H1 (cell line): ENCODE results near the gene ZNF541.

ENCODE experiments used
- CTCF ChIP-seq, 3 experiments: IDR thresholded peaks; 1 replicate in 2 of 3; 2 replicates in 1 of 3; pipeline versions ENCODE4 v1.5.1 to v1.6.1; 2011; ENCODE audit warnings: low read length in 3 of 3, mild to moderate bottlenecking in 3 of 3, inconsistent platforms in 2 of 3, low read depth in 1 of 3, moderate library complexity in 1 of 3; ENCODE audit not compliant: insufficient read depth in 1 of 3; ENCODE audit errors: control extremely low read depth in 1 of 3
- GABPA ChIP-seq: IDR thresholded peaks from 2 replicates; pipeline ENCODE4 v1.6.1; 2011; ENCODE audit warnings: mild to moderate bottlenecking, low read length, moderate library complexity, borderline replicate concordance; ENCODE audit not compliant: insufficient read depth
- POLR2AphosphoS5 ChIP-seq: IDR thresholded peaks from 2 replicates; pipeline ENCODE4 v1.6.1; 2011; ENCODE audit warnings: low read depth, low read length
- TEAD4 ChIP-seq: IDR thresholded peaks from 2 replicates; pipeline ENCODE4 v1.6.1; 2012; ENCODE audit warnings: low read depth, low read length, inconsistent platforms, mixed read lengths
- YY1 ChIP-seq: IDR thresholded peaks from 2 replicates; pipeline ENCODE4 v1.6.1; 2011; ENCODE audit warnings: low read depth, mild to moderate bottlenecking, low read length

- no peak for TF ChIP-seq CTCF (IDR thresholded peaks at IDR 0.05; ENCODE audit: control extremely low read depth in 1 of 3, insufficient read depth in 1 of 3, low read depth in 1 of 3, low read length in 3 of 3)
- no peak for TF ChIP-seq POLR2AphosphoS5
- TF ChIP-seq YY1 = no peak
- no peak for TF ChIP-seq TEAD4
- no peak for TF ChIP-seq GABPA
These were observed 41.6 kb upstream of the ZNF541 start for GRCh38 chr19:47614559-47614958.
